HepG2 (cell line): ENCODE measurements around the gene HSPA1L. TPM values are rescaled to one million over a fixed set of nuclear protein-coding genes. Genes with fewer than 3 reads are reported as not detected.
A peak's percentile ranks its signal among the peaks of the same experiment; 100 is the strongest.

Experiments
- ATAC-seq: fragments of 200-7000 bp; cut with Tn5 transposase; 3 replicates; pipeline ENCODE4 v1.9.1; 2020; ENCODE audit warnings: mild to moderate bottlenecking, moderate library complexity
- BruUV-seq: library from RNA; stranded (reverse); fragments of 400-500 nt; replicated peaks from 2 replicates; lab custom pipeline; 2021; lab: Mats Ljungman, UMichigan
- CTCF ChIA-PET: fragments of 300-600 bp; formaldehyde crosslinking; extraction: SDS; loops from one replicate; lab custom pipeline; 2021; ENCODE audit warnings: low total read pairs, inconsistent platforms, low intra/inter-chr PET ratio; lab: Yijun Ruan, JAX
- POLR2A ChIA-PET: fragments of 350-600 bp; sonication (Branson Sonifier 250); formaldehyde crosslinking; loops from one replicate; lab custom pipeline; 2020; ENCODE audit warnings: antibody characterized with exemption, inconsistent platforms; lab: Yijun Ruan, JAX
- DNase-seq: peaks from one replicate; pipeline ENCODE4 v3.0.0-alpha.2; 2015; ENCODE audit warnings: low spot score
- FAIRE-seq: peaks from 3 replicates; lab custom pipeline; 2011; peaks lifted over from hg19 to GRCh38; lab: Jason Lieb, UNC
- H2AFZ ChIP-seq: one replicate; pipeline ENCODE4 v1.6.1; 2011; ENCODE audit warnings: low read length, inconsistent platforms
- H3K27ac ChIP-seq: fragments of 300-600 bp; 3 replicates; pipeline ENCODE4 v1.8.0; 2011; ENCODE audit warnings: mixed run types, mild to moderate bottlenecking, mixed read lengths, low read length, inconsistent platforms; ENCODE audit not compliant: insufficient read depth; ENCODE audit errors: extremely low read length
- H3K27me3 ChIP-seq, 2 experiments: fragments of 200-600 bp in 1 of 2; 2 replicates in 1 of 2; 3 replicates in 1 of 2; pipeline versions ENCODE4 v1.6.0 to v1.8.0; 2011; ENCODE audit warnings: low read length in 2 of 2, mild to moderate bottlenecking in 2 of 2, moderate library complexity in 2 of 2, inconsistent platforms in 1 of 2; ENCODE audit not compliant: insufficient read depth in 2 of 2, control insufficient read depth in 1 of 2
- H3K36me3 ChIP-seq, 2 experiments: fragments of 200-600 bp in 1 of 2; replicated peaks in 1 of 2; 2 replicates in 1 of 2; 3 replicates in 1 of 2; pipeline versions ENCODE4 v1.5.1 to v1.8.0; 2011; ENCODE audit warnings: low read length in 2 of 2, inconsistent platforms in 1 of 2; ENCODE audit not compliant: insufficient read depth in 2 of 2, control insufficient read depth in 1 of 2
- H3K4me1 ChIP-seq: 2 replicates; pipeline ENCODE4 v1.5.1; 2012; ENCODE audit warnings: low read length, inconsistent platforms; ENCODE audit not compliant: insufficient read depth
- H3K4me2 ChIP-seq: 2 replicates; pipeline ENCODE4 v1.6.0; 2011; ENCODE audit warnings: low read depth, low read length, inconsistent platforms
- H3K4me3 ChIP-seq, 3 experiments: fragments of 200-600 bp in 1 of 3; sonication (generic), shearing (Covaris generic) in 1 of 3; replicated peaks in 1 of 3; 2 replicates each; pipeline ENCODE4 v1.5.1; 2011 to 2016; ENCODE audit warnings: low read length in 3 of 3, inconsistent platforms in 2 of 3, low read depth in 2 of 3, mild to moderate bottlenecking in 2 of 3, control low read depth in 1 of 3, mixed read lengths in 1 of 3; ENCODE audit not compliant: insufficient read depth in 1 of 3
- H3K79me2 ChIP-seq: one replicate; pipeline ENCODE4 v1.6.1; 2011; ENCODE audit warnings: low read length, inconsistent platforms; ENCODE audit not compliant: insufficient read depth
- H3K9ac ChIP-seq: 2 replicates; pipeline ENCODE4 v1.6.0; 2011; ENCODE audit warnings: mild to moderate bottlenecking, low read depth, low read length, inconsistent platforms; ENCODE audit not compliant: insufficient read depth
- H3K9me3 ChIP-seq: 2 replicates; pipeline ENCODE4 v1.5.1; 2012; ENCODE audit warnings: mild to moderate bottlenecking, low read length
- H4K20me1 ChIP-seq: 2 replicates; pipeline ENCODE4 v1.6.0; 2011; ENCODE audit warnings: inconsistent platforms, mild to moderate bottlenecking, low read length, moderate library complexity; ENCODE audit not compliant: insufficient read depth
- HOXA7 ChIP-seq: sonication (generic); formaldehyde crosslinking; IDR thresholded peaks from 2 replicates; pipeline ENCODE4 v1.8.1; 2022; ENCODE audit warnings: mild to moderate bottlenecking, missing genetic modification reagents, moderate library complexity
- KAT8 ChIP-seq: IDR thresholded peaks from 2 replicates; pipeline ENCODE4 v1.6.1; 2016; ENCODE audit warnings: missing genetic modification reagents, missing compliant biosample characterization
- MED13 ChIP-seq: sonication (generic); formaldehyde crosslinking; IDR thresholded peaks from 2 replicates; pipeline ENCODE4 v1.5.0; 2020; ENCODE audit warnings: missing genetic modification reagents
- ZBTB26 ChIP-seq: IDR thresholded peaks from 2 replicates; pipeline ENCODE4 v1.6.1; 2016; ENCODE audit warnings: missing compliant biosample characterization, missing genetic modification reagents, borderline replicate concordance
- ZBTB46 ChIP-seq: sonication (generic); formaldehyde crosslinking; IDR thresholded peaks from 2 replicates; pipeline ENCODE4 v1.4.0; 2020; ENCODE audit warnings: mild to moderate bottlenecking, missing genetic modification reagents, borderline replicate concordance
- ZNF263 ChIP-seq: sonication (generic); formaldehyde crosslinking; IDR thresholded peaks from 2 replicates; pipeline ENCODE4 v1.4.0; 2020; ENCODE audit warnings: missing genetic modification reagents
- WGBS: methylation state at CpG from one replicate; pipeline ENCODE4 v1.1.6; 2017; ENCODE audit warnings: low lambda C conversion rate; 5-methylcytosine and 5-hydroxymethylcytosine counted together
- in situ Hi-C: cut with HindIII; loops from 2 replicates; pipeline ENCODE4 v1.10.0; 2017; ENCODE audit warnings: low pct_unique_long_range_greater_than_20kb; ENCODE audit not compliant: extremely low pct_ligation_motif_present
- intact Hi-C: fragments of 100-400 bp; cut with micrococcal nuclease; formaldehyde crosslinking; loops from one replicate; pipeline ENCODE4 v1.10.0; 2022; ENCODE audit not compliant: unreplicated experiment
- polyA plus RNA-seq, 8 experiments: library from polyadenylated mRNA; depleted of rRNA in 3 of 8; stranded (reverse) in 7 of 8; unstranded in 1 of 8; fragments of >200 nt; fragmentation: Illumina TruSeq in 4 of 8; extraction: Trizol in 4 of 8; gene quantifications; 2 replicates each; pipeline versions ENCODE4 v1.2.1 to v1.2.3, GENCODE V29; 2011 to 2016; ENCODE audit warnings: low read depth in 4 of 8, missing spikeins in 1 of 8, mixed read lengths in 1 of 8; ENCODE audit not compliant: insufficient read depth in 1 of 8
- total RNA-seq, 5 experiments: library from RNA; depleted of rRNA; stranded (reverse); fragments of >200 nt; fragmentation: Illumina TruSeq; extraction: Trizol; gene quantifications; 2 replicates each; pipeline ENCODE4 v1.2.3, GENCODE V29; 2016; ENCODE audit warnings: low read depth in 1 of 5
- TF ChIP-seq, protein P1 (sequence below): IDR thresholded peaks from 2 replicates; pipeline ENCODE4 v1.6.1; 2016
- TF ChIP-seq, protein P2 (sequence below): sonication (generic); formaldehyde crosslinking; IDR thresholded peaks from 2 replicates; pipeline ENCODE4 v1.9.0; 2021; ENCODE audit warnings: missing genetic modification reagents, mild to moderate bottlenecking, borderline replicate concordance
- TF ChIP-seq, protein P3 (sequence below): sonication (generic); formaldehyde crosslinking; IDR thresholded peaks from 2 replicates; pipeline ENCODE4 v1.5.0; 2020; ENCODE audit warnings: mild to moderate bottlenecking, missing genetic modification reagents, borderline replicate concordance

The HSPA1L gene
- total and polyA plus RNA-seq, 2 of the 13 experiments (the other 11 are each of a cell fraction or from before 2014, with no cell fraction given), result 0.55 to 1.0 TPM

DNA sequence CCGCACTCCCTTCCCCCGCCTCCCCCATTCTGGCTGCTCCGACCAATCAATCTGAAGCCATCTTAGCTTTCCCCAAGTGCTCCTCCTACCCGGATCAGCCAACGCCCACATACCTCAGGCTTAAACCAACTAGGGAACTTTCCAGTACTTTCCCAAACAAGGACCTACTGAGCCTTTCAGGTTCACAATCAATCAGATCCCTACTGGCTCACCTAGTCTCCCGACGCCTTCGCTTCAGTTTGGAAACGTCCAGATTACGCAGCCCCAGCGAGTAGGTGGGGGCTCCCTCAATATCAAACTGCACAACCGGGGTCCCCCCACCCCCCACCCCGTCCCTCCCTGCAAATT, 432 bp downstream of the HSPA1L start (continued):
- TF ChIP-seq, protein P1, sequence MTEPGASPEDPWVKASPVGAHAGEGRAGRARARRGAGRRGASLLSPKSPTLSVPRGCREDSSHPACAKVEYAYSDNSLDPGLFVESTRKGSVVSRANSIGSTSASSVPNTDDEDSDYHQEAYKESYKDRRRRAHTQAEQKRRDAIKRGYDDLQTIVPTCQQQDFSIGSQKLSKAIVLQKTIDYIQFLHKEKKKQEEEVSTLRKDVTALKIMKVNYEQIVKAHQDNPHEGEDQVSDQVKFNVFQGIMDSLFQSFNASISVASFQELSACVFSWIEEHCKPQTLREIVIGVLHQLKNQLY (CRISPR knock-in tag), result no peak
- TF ChIP-seq MED13 (no peak), ZBTB26 (CRISPR knock-in tag) (peak; percentile 33; the same call in 1 of the 2 replicates), KAT8 (CRISPR knock-in tag) (peak; percentile 27; the same call in 1 of the 2 replicates)
- TF ChIP-seq, protein P2, sequence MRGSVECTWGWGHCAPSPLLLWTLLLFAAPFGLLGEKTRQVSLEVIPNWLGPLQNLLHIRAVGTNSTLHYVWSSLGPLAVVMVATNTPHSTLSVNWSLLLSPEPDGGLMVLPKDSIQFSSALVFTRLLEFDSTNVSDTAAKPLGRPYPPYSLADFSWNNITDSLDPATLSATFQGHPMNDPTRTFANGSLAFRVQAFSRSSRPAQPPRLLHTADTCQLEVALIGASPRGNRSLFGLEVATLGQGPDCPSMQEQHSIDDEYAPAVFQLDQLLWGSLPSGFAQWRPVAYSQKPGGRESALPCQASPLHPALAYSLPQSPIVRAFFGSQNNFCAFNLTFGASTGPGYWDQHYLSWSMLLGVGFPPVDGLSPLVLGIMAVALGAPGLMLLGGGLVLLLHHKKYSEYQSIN (CRISPR knock-in tag), result no peak

- Histone ChIP-seq H4K20me1 (no peaks in the 10 kb centered on the region), H3K27me3 (no peaks in the 10 kb centered on the region), H3K36me3 (no peaks in the 10 kb centered on the region), H2AFZ (no peak overlapping the region), H3K79me2 (peaks cover 12% of the 10 kb centered on the region), H3K4me2 (0 out of 2 replicates have a peak overlapping the region, but pooled peaks have one; percentile 33), H3K27ac (peak overlapping the region; percentile 95), H3K4me1 (peaks cover 29% of the 10 kb centered on the region), H3K9me3 (no peaks in the 10 kb centered on the region), H3K4me3 (peak overlapping the region in 1 of 3 experiments; percentile 71; a peak in 1 of 6 replicates), H3K9ac (peak overlapping the region; percentile 7; the same call in 1 of the 2 replicates)
- no TSS peak for BruUV-seq
- 95% methylated on average over 7 of the region's 7 CpGs for WGBS
- no peak for FAIRE-seq
- DNase-seq, result no peak
- in situ Hi-C loops (no loop called here), intact Hi-C loops (no loop called here)
- no peak for ATAC-seq
- ChIA-PET POLR2A (interaction anchor here (1.0 to 3.6 kb wide), 10 partner anchors 13 to 161 kb away, joined by 3 to 102 read pairs (median 12); partner anchors contain the start of genes BAG6, CFB, HSPA1B and NEU1), CTCF (no interaction called here)
- TF ChIP-seq ZNF263 (CRISPR knock-in tag) (no peak), ZBTB46 (no peak), HOXA7 (CRISPR knock-in tag) (no peak)
- TF ChIP-seq, protein P3, sequence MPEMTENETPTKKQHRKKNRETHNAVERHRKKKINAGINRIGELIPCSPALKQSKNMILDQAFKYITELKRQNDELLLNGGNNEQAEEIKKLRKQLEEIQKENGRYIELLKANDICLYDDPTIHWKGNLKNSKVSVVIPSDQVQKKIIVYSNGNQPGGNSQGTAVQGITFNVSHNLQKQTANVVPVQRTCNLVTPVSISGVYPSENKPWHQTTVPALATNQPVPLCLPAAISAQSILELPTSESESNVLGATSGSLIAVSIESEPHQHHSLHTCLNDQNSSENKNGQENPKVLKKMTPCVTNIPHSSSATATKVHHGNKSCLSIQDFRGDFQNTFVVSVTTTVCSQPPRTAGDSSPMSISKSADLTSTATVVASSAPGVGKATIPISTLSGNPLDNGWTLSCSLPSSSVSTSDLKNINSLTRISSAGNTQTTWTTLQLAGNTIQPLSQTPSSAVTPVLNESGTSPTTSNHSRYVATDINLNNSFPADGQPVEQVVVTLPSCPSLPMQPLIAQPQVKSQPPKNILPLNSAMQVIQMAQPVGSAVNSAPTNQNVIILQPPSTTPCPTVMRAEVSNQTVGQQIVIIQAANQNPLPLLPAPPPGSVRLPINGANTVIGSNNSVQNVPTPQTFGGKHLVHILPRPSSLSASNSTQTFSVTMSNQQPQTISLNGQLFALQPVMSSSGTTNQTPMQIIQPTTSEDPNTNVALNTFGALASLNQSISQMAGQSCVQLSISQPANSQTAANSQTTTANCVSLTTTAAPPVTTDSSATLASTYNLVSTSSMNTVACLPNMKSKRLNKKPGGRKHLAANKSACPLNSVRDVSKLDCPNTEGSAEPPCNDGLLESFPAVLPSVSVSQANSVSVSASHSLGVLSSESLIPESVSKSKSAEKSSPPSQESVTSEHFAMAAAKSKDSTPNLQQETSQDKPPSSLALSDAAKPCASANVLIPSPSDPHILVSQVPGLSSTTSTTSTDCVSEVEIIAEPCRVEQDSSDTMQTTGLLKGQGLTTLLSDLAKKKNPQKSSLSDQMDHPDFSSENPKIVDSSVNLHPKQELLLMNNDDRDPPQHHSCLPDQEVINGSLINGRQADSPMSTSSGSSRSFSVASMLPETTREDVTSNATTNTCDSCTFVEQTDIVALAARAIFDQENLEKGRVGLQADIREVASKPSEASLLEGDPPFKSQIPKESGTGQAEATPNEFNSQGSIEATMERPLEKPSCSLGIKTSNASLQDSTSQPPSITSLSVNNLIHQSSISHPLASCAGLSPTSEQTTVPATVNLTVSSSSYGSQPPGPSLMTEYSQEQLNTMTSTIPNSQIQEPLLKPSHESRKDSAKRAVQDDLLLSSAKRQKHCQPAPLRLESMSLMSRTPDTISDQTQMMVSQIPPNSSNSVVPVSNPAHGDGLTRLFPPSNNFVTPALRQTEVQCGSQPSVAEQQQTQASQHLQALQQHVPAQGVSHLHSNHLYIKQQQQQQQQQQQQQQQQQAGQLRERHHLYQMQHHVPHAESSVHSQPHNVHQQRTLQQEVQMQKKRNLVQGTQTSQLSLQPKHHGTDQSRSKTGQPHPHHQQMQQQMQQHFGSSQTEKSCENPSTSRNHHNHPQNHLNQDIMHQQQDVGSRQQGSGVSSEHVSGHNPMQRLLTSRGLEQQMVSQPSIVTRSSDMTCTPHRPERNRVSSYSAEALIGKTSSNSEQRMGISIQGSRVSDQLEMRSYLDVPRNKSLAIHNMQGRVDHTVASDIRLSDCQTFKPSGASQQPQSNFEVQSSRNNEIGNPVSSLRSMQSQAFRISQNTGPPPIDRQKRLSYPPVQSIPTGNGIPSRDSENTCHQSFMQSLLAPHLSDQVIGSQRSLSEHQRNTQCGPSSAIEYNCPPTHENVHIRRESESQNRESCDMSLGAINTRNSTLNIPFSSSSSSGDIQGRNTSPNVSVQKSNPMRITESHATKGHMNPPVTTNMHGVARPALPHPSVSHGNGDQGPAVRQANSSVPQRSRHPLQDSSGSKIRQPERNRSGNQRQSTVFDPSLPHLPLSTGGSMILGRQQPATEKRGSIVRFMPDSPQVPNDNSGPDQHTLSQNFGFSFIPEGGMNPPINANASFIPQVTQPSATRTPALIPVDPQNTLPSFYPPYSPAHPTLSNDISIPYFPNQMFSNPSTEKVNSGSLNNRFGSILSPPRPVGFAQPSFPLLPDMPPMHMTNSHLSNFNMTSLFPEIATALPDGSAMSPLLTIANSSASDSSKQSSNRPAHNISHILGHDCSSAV (CRISPR knock-in tag), result no peak
Observed at GRCh38 chr6:31813465-31813849, 1.6 kb downstream of the HSPA1L start.
